HuH-7.5 (cell line): ENCODE data around the gene DRD2.

ENCODE experiments used
- DNase-seq: peaks from one replicate; pipeline ENCODE4 v3.0.0; 2011; ENCODE audit warnings: low spot score

Gene DRD2

DNA sequence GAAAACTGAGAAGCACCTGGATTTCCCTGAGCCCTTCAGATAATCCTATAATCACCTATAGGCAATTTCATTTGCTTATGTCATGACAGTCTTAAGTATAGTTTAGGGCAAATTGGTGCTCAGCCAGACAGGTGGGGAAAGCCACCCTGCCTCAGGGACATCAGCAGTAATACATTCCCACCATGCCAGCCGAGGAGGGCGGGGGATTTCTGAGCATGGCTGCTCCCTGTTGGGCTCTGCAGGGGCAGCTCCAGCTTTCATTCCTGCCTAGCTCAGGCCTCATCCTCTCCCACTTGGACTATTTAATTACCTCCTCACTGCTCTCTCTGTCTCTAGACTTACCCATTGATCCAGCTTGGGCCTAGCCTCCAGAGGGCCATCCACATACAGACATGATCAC is 9.0 kb upstream of the DRD2 start:
- DNase-seq, result no peak

GRCh38 chr11:113481672-113482071 is 6.5 kb upstream of the DRD2 start:
- no peak for DNase-seq

- DNase-seq, result no peak
These were observed 6.0 kb upstream of the DRD2 start for GRCh38 chr11:113481226-113481625.

GRCh38 chr11:113477321-113477720 is 2.1 kb upstream of the DRD2 start:
- DNase-seq, result no peak

DNA sequence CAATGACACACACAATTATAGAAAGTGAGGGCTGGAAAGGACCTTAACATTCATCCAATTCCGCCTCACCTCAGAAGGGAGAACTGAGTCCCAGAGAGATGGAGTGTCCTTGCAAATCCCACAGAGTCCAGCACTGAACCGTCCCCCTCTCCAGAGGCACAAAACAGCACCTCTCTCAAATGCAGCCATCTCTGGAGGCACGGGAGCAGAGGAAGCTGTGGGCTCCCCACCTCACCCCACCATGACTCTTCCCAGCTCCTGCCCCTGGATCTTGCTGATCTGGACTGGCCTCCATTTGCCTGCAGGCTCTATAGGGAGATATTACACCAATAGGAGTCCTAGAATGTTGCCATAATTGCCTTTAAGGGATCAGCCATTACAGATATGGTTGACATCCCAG is 1.4 kb upstream of the DRD2 start:
- DNase-seq, result no peak

- DNase-seq, result peak; percentile 64
These were observed 637 bp downstream of the DRD2 start for GRCh38 chr11:113474362-113475159.

DNA sequence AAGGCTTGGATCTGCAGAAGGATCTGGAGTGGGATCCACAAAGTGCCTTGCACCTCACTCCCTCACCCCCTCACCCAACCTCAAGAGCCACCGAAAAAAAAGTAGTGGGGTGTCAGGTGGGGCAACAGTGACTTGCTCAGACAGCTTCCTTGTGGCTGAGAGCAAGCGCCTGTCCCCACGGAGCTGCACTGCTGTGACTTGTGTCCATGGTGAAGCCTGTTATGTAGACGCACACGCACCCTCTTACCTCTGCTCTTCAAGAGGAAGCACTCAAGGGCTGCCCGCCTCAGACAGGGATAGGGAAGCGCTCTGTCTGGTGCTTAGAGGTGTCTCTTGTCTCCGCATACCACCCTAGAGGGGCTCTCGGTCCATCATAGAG is 1.2 kb downstream of the DRD2 start:
- no peak for DNase-seq

DNA sequence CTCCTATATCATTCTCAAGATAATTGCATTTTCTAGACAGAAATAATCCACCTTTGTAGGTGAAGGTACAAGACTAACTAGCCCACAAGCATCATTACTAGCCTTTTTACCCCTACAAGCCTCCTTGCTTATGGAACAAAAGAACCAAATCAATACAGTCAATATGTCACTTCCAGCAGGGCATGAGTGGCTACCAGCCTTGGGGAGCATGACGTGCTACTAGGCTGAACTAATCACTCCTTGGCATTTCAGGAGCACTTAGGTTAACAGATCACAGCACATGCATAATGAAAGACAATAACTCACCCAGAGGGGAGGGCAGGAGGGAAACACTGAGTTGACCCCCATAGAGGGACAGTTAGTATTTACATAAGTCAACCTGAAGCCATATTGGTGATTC is 2.7 kb downstream of the DRD2 start:
- no peak for DNase-seq

GRCh38 chr11:113470233-113470632 is 5.0 kb downstream of the DRD2 start:
- no peak for DNase-seq

- no peak for DNase-seq
These were observed 6.4 kb downstream of the DRD2 start for GRCh38 chr11:113468726-113469345.

DNA sequence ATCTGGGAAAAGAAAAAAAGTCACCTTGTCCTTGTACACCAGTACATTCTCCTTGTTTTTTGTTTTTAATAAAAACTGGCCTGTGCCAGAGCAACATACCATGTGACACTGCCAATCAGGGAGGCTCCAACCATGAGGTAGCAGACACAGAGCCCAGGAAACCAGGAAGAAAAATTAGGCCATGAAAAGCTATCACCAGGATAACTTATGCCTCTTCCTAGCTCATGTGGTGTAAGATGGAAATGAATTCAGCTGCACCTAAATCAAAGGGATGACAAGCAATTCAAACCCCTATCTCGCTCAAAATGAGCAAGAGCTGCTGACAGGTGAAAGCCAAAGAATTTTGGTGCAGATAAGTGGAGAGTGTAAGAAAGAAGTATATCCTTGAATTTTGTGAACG is 7.7 kb downstream of the DRD2 start:
- DNase-seq, result no peak

- DNase-seq, result no peak
These were observed 9.4 kb downstream of the DRD2 start for GRCh38 chr11:113465786-113466185.

- DNase-seq, result no peak
These were observed 10.8 kb downstream of the DRD2 start for GRCh38 chr11:113464416-113464815.

DNA sequence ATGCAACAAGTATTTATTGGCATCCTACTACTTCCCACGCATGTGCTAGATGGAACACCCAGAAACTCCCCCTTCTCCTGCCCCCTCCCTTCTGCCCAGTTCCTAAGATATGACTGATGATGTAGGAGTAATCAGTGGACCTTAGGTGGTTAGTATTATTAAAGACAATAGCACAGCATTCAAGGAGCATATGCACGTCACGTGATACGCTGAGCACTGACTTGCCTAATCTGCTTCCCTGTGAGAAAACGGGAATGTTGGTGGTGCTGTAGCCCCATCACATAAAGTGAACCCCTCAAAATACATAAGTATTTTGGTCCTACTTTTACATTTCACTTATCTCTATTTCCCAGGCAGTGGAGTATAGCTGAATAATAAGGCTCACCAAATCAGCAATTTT is 12.4 kb downstream of the DRD2 start:
- no peak for DNase-seq

DNA sequence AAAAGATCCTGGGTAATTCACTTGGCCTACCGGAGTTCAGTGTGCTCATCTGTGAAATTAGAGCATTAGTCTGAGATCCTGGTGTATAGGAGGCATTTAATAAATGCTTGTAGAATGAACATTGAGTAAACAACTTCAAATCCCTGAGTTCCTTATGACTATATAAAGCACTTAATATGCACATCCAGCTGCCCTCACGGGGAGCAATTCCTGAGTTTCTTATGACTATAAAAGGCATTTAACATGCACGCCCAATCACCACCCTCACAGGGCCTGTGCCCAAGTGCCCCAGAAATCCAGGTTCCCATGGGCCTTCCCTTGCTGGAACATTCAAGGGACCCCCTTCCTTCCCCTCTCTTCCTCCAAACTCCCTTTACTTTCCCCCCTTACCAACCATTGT is 13.6 kb downstream of the DRD2 start:
- DNase-seq, result no peak

DNA sequence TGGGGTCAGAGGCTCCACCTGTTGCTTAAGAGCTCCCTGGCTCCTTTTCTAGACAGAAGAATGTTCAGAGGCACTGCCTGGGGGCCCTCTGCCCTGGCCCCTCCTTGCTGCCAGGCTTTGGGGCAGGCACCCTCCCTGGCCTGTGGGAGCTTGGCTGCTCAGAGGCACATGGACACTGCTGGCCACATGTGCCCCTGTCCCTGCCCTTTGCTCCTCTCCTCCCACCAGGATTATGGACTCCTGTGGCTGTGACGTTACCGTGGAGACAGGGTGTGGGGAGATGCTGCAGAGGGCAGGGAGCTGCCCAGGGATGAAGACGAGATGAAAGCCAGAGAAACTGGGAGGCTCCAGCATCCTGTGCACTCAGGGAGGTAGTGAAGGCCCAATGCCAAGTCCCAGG is 14.7 kb downstream of the DRD2 start:
- DNase-seq, result no peak

DNA sequence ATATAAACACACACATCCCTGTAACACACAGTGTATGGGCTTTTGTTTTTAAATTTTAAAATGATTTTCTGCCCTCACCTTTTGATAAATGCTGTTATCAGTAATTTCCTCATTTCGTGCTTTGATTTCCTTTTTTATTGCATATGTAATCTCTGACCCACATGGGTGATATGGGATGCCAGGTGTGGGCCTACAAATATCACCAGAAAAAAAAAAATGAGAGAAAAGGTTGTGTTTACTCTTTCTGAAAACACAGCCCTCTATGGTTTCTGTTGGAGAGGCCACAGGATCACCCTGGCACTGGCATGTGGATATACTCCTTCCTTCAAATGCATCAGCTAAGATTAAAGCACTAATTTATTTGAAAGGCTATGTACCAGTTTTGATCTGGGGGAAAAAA is 17.0 kb downstream of the DRD2 start:
- DNase-seq, result no peak

- no peak for DNase-seq
These were observed 17.4 kb downstream of the DRD2 start for GRCh38 chr11:113457784-113458183.

DNA sequence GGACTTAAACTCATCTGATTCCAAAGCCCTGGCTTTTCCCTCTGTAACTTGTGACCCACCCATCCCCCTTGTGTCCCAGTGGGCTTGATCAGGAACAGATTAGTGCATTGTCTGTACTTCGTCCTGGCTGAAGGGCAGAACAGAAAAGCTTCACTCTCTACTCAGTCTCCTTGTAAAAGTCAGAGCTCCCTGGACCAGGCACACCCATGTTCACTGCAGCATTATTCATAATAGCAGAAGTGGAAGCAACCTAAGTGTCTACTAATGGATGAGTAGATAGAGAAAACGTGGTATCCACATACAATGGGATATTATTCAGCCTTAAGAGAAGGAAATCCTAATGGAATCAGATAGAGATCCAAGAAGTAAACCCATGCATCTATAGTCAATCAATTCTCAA is 20.7 kb downstream of the DRD2 start:
- DNase-seq, result no peak

DNA sequence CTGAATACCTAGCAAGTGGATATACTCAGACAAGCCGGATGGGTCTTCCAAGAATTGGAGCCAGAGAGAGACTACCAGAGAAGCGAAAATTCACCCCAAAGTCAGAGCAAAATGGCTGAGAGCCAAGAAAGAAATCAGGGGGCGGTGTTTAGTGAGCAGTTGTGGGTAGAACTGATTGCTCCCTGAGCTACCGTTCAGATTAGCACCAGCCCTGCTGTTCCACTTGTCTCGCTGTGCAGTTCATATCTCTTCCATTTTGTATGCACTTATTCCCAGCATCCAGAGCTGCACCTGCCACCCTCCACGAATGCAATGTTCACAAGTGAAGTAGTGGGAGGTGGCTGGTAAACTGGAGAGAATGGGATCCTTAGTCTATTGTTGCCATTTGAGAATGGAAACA is 25.5 kb downstream of the DRD2 start:
- DNase-seq, result no peak

GRCh38 chr11:113448316-113448677 is 26.9 kb downstream of the DRD2 start:
- DNase-seq, result no peak

- no peak for DNase-seq
These were observed 27.4 kb downstream of the DRD2 start for GRCh38 chr11:113447621-113448315.

GRCh38 chr11:113446938-113447337 is 28.3 kb downstream of the DRD2 start:
- no peak for DNase-seq

- no peak for DNase-seq
These were observed 29.1 kb downstream of the DRD2 start for GRCh38 chr11:113446112-113446511.
